ENCODE data around the gene KBTBD6. TPM values are rescaled to one million over a fixed set of nuclear protein-coding genes. Genes with fewer than 3 reads are reported as not detected.

Gene KBTBD6, protein sequence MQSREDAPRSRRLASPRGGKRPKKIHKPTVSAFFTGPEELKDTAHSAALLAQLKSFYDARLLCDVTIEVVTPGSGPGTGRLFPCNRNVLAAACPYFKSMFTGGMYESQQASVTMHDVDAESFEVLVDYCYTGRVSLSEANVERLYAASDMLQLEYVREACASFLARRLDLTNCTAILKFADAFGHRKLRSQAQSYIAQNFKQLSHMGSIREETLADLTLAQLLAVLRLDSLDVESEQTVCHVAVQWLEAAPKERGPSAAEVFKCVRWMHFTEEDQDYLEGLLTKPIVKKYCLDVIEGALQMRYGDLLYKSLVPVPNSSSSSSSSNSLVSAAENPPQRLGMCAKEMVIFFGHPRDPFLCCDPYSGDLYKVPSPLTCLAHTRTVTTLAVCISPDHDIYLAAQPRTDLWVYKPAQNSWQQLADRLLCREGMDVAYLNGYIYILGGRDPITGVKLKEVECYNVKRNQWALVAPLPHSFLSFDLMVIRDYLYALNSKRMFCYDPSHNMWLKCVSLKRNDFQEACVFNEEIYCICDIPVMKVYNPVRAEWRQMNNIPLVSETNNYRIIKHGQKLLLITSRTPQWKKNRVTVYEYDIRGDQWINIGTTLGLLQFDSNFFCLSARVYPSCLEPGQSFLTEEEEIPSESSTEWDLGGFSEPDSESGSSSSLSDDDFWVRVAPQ
- 4.4 and 5.1 TPM in 2 replicates for total RNA-seq (2014; rRNA removed)
- Bru-seq, nascent RNA: percentile 76 among the genes with signal in this experiment
- BruChase-seq, experiment 1, labeled RNA remaining after a 6-hour chase: percentile 90 among the genes with signal in this experiment
- percentile 93 among the genes with signal in this experiment for BruChase-seq, experiment 2, labeled RNA remaining after a 2-hour chase
- long read RNA-seq, full-length matches to known transcripts: 60 of 61 reads
- long read RNA-seq, partial matches to known transcripts: 0 of 61 reads
- long read RNA-seq, other reads (novel, unspliced or antisense): 1 of 61 reads

GRCh38 chr13:41132512-41133152 is at the start of gene KBTBD6:
KBTBD6 (minus strand) TSS chr13:41132802; CDS start chr13:41132511, 291 bp downstream.
- BruUV-seq (replicated peaks): no TSS peak
- H3K9me3 ChIP-seq (ENCODE audit: low read length): no peaks in the 10 kb centered on the region
- H3K4me2 ChIP-seq (ENCODE audit: low read length): peak within 1 kb of the TSS; percentile 92

DNA sequence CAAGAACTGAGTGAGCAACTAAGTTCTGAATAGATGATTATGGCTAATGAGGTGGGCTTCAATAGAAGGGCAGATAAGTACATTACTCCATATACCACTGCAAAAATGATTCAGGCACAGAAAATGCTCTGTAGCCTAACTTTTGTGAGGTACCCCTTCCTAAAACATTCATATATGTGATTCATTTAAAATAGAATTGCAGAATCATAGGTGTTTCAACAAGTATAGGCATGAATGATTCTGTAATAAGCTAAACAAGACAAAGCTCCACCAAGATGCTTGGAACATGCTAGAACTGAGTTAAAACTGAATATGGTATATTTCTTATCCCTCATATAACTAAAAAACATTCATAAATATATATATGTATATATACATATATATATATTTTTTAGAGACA is 49.6 kb upstream of the KBTBD6 start:
- BruUV-seq (replicated peaks): no TSS peak
- POLR2A ChIA-PET (ENCODE audit: unreplicated experiment): no interaction called here
- no peak overlapping the region for H2AFZ ChIP-seq (ENCODE audit: low read length)
- CTCF ChIA-PET: no interaction called here
- intact Hi-C loops (cut with micrococcal nuclease): no loop called here
- DNase-seq: no peak
- no peak overlapping the region for H3K9ac ChIP-seq (ENCODE audit: low read length)
- no peaks in the 10 kb centered on the region for H3K79me2 ChIP-seq (ENCODE audit: low read length)
- no peaks in the 10 kb centered on the region for H3K36me3 ChIP-seq (ENCODE audit: low read depth, low read length)
- no peak for ATAC-seq
- no peaks in the 10 kb centered on the region for H3F3A ChIP-seq (ENCODE audit: low read length, unreplicated experiment)
- H3K9me2 ChIP-seq (replicated peaks; ENCODE audit: low read length): no peaks in the 10 kb centered on the region
- no peak overlapping the region for H3K4me3 ChIP-seq (ENCODE audit: low read length)
- no peak overlapping the region for H3K4me2 ChIP-seq (ENCODE audit: low read length)
- H3K9me3 ChIP-seq (ENCODE audit: low read length): no peaks in the 10 kb centered on the region
- no peak for TF ChIP-seq EZH2phosphoT487 (IDR thresholded peaks at IDR 0.05; ENCODE audit: borderline replicate concordance, low read length)
- no peak for TF ChIP-seq EZH2 (IDR thresholded peaks at IDR 0.05; ENCODE audit: low read length, unreplicated experiment)
- TF ChIP-seq, protein P1, sequence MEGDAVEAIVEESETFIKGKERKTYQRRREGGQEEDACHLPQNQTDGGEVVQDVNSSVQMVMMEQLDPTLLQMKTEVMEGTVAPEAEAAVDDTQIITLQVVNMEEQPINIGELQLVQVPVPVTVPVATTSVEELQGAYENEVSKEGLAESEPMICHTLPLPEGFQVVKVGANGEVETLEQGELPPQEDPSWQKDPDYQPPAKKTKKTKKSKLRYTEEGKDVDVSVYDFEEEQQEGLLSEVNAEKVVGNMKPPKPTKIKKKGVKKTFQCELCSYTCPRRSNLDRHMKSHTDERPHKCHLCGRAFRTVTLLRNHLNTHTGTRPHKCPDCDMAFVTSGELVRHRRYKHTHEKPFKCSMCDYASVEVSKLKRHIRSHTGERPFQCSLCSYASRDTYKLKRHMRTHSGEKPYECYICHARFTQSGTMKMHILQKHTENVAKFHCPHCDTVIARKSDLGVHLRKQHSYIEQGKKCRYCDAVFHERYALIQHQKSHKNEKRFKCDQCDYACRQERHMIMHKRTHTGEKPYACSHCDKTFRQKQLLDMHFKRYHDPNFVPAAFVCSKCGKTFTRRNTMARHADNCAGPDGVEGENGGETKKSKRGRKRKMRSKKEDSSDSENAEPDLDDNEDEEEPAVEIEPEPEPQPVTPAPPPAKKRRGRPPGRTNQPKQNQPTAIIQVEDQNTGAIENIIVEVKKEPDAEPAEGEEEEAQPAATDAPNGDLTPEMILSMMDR (conservative IDR thresholded peaks at IDR 0.05; ENCODE audit: low read depth, low read length): no peak
- no peaks in the 10 kb centered on the region for H4K20me1 ChIP-seq (ENCODE audit: low read length)
- no peak overlapping the region for H3K27ac ChIP-seq (ENCODE audit: low read length)
- no peaks in the 10 kb centered on the region for H3K27me3 ChIP-seq (ENCODE audit: low read length)
- H3K4me1 ChIP-seq (ENCODE audit: insufficient read depth, low read length): 0 out of 2 replicates have a peak, but pooled peaks cover 9% of the 10 kb centered on the region

More at GRCh38 chr13:41132512-41133152, at the start of gene KBTBD6:
- Histone ChIP-seq H3K9me2 (replicated peaks; ENCODE audit: low read length) (no peaks in the 10 kb centered on the region), H4K20me1 (ENCODE audit: low read length) (no peaks in the 10 kb centered on the region), H2AFZ (ENCODE audit: low read length) (peak within 1 kb of the TSS; percentile 86), H3K4me1 (ENCODE audit: insufficient read depth, low read length) (peaks cover 41% of the 10 kb centered on the region), H3K27ac (ENCODE audit: low read length) (peak within 1 kb of the TSS; percentile 68), H3K36me3 (ENCODE audit: low read depth, low read length) (no peaks in the 10 kb centered on the region), H3K79me2 (ENCODE audit: low read length) (peaks cover 57% of the 10 kb centered on the region), H3K4me3 (ENCODE audit: low read length) (peak within 1 kb of the TSS; percentile 85), H3F3A (ENCODE audit: low read length, unreplicated experiment) (peaks cover 3% of the 10 kb centered on the region), H3K9ac (ENCODE audit: low read length) (peak within 1 kb of the TSS; percentile 90), H3K27me3 (ENCODE audit: low read length) (no peaks in the 10 kb centered on the region)
- DNase-seq: peak; percentile 98
- peak; percentile 95 for ATAC-seq
- intact Hi-C loops (cut with micrococcal nuclease): loop anchor here (1.0 to 10.0 kb wide), 3 partner anchors 58 to 182 kb away; partner anchors contain the start of genes KBTBD7 and NAA16
- POLR2A ChIA-PET (ENCODE audit: unreplicated experiment): no interaction called here
- CTCF ChIA-PET: interaction anchor here (0.6 kb wide), 1 partner anchor 115 kb away, joined by 3 read pairs; no protein-coding TSS in a partner anchor
- TF ChIP-seq, protein P1 (conservative IDR thresholded peaks at IDR 0.05; ENCODE audit: low read depth, low read length): no peak
- no peak for TF ChIP-seq EZH2phosphoT487 (IDR thresholded peaks at IDR 0.05; ENCODE audit: borderline replicate concordance, low read length)
- no peak for TF ChIP-seq EZH2 (IDR thresholded peaks at IDR 0.05; ENCODE audit: low read length, unreplicated experiment)

All from PC-3 (cell line).